WTC11 (cell line): Measurements from ENCODE around the gene PKP4.

Source experiments
- PRRX2 ChIP-seq: fragments of 250-450 bp; sonication (Bioruptor Pico); IDR thresholded peaks from 2 replicates; pipeline ENCODE4 v1.8.0; 2021; ENCODE audit warnings: mild to moderate bottlenecking
- RELA ChIP-seq: sonication (generic); formaldehyde crosslinking; IDR thresholded peaks from 2 replicates; pipeline ENCODE4 v1.8.1; 2022; ENCODE audit warnings: missing genetic modification reagents, mild to moderate bottlenecking, borderline replicate concordance
- SP1 ChIP-seq: sonication (generic); formaldehyde crosslinking; conservative IDR thresholded peaks from 2 replicates; pipeline ENCODE4 v1.8.1; 2022; ENCODE audit warnings: missing genetic modification reagents
- ZBTB21 ChIP-seq: sonication (generic); formaldehyde crosslinking; IDR thresholded peaks from 2 replicates; pipeline ENCODE4 v1.8.1; 2023; ENCODE audit warnings: mild to moderate bottlenecking, missing genetic modification reagents, borderline replicate concordance
- ZNF263 ChIP-seq: sonication (generic); formaldehyde crosslinking; IDR thresholded peaks from 2 replicates; pipeline ENCODE4 v1.8.1; 2022; ENCODE audit warnings: low read depth, mild to moderate bottlenecking, moderate library complexity, missing genetic modification reagents
- ZNF317 ChIP-seq: sonication (generic); formaldehyde crosslinking; IDR thresholded peaks from 2 replicates; pipeline ENCODE4 v1.8.1; 2023; ENCODE audit warnings: low read depth, mild to moderate bottlenecking, moderate library complexity, missing genetic modification reagents, borderline replicate concordance
- TF ChIP-seq, protein P1 (sequence below): fragments of 200-600 bp; IDR thresholded peaks from 2 replicates; pipeline ENCODE4 v1.8.0; 2022; ENCODE audit warnings: antibody characterized with exemption
- TF ChIP-seq, protein P2 (sequence below): sonication (generic); formaldehyde crosslinking; IDR thresholded peaks from 2 replicates; pipeline ENCODE4 v1.8.1; 2022; ENCODE audit warnings: mild to moderate bottlenecking, missing genetic modification reagents, moderate library complexity, borderline replicate concordance
- TF ChIP-seq, protein P3 (sequence below): sonication (generic); formaldehyde crosslinking; IDR thresholded peaks from 2 replicates; pipeline ENCODE4 v1.8.0; 2022; ENCODE audit warnings: mild to moderate bottlenecking, missing genetic modification reagents
- TF ChIP-seq, protein P4 (sequence below): fragments of 250-450 bp; sonication (Bioruptor Pico); IDR thresholded peaks from 2 replicates; pipeline ENCODE4 v1.9.0; 2021; ENCODE audit warnings: moderate library complexity, mild to moderate bottlenecking, inconsistent platforms, borderline replicate concordance
- TF ChIP-seq, protein P5 (sequence below): sonication (generic); formaldehyde crosslinking; conservative IDR thresholded peaks from 2 replicates; pipeline ENCODE4 v1.8.1; 2022; ENCODE audit warnings: mild to moderate bottlenecking, missing genetic modification reagents

DNA sequence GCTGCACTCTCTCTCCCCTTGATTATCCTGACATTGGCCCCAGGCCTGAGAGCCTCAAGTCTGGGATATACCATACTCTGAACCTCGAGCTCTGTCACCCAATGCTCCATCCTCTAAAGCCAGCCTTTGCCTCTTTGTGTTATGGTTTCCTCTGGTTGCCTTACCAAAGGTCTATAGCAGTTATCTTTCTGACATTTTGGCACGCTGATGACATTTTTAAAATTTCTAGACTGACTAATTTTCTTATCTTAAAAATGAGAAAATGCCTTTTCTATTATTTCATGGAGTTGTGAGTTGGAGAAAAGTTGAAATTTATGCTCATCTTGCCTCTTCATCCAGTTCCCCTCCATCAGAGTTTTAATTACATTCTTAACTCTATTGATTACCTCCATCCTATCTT is 62.7 kb downstream of the PKP4 start:
- TF ChIP-seq, protein P1, sequence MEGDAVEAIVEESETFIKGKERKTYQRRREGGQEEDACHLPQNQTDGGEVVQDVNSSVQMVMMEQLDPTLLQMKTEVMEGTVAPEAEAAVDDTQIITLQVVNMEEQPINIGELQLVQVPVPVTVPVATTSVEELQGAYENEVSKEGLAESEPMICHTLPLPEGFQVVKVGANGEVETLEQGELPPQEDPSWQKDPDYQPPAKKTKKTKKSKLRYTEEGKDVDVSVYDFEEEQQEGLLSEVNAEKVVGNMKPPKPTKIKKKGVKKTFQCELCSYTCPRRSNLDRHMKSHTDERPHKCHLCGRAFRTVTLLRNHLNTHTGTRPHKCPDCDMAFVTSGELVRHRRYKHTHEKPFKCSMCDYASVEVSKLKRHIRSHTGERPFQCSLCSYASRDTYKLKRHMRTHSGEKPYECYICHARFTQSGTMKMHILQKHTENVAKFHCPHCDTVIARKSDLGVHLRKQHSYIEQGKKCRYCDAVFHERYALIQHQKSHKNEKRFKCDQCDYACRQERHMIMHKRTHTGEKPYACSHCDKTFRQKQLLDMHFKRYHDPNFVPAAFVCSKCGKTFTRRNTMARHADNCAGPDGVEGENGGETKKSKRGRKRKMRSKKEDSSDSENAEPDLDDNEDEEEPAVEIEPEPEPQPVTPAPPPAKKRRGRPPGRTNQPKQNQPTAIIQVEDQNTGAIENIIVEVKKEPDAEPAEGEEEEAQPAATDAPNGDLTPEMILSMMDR = no peak
- TF ChIP-seq PRRX2 (CRISPR knock-in tag) (no peak), SP1 (no peak), ZBTB21 (CRISPR knock-in tag) (no peak), RELA (no peak), ZNF263 (no peak), ZNF317 (CRISPR knock-in tag) (no peak)
- TF ChIP-seq, protein P2, sequence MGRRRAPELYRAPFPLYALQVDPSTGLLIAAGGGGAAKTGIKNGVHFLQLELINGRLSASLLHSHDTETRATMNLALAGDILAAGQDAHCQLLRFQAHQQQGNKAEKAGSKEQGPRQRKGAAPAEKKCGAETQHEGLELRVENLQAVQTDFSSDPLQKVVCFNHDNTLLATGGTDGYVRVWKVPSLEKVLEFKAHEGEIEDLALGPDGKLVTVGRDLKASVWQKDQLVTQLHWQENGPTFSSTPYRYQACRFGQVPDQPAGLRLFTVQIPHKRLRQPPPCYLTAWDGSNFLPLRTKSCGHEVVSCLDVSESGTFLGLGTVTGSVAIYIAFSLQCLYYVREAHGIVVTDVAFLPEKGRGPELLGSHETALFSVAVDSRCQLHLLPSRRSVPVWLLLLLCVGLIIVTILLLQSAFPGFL (CRISPR knock-in tag) = no peak
- TF ChIP-seq, protein P3, sequence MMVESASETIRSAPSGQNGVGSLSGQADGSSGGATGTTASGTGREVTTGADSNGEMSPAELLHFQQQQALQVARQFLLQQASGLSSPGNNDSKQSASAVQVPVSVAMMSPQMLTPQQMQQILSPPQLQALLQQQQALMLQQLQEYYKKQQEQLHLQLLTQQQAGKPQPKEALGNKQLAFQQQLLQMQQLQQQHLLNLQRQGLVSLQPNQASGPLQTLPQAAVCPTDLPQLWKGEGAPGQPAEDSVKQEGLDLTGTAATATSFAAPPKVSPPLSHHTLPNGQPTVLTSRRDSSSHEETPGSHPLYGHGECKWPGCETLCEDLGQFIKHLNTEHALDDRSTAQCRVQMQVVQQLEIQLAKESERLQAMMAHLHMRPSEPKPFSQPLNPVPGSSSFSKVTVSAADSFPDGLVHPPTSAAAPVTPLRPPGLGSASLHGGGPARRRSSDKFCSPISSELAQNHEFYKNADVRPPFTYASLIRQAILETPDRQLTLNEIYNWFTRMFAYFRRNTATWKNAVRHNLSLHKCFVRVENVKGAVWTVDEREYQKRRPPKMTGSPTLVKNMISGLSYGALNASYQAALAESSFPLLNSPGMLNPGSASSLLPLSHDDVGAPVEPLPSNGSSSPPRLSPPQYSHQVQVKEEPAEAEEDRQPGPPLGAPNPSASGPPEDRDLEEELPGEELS (CRISPR knock-in tag) = no peak
- TF ChIP-seq, protein P4, sequence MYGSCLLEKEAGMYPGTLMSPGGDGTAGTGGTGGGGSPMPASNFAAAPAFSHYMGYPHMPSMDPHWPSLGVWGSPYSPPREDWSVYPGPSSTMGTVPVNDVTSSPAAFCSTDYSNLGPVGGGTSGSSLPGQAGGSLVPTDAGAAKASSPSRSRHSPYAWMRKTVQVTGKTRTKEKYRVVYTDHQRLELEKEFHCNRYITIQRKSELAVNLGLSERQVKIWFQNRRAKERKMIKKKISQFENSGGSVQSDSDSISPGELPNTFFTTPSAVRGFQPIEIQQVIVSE (CRISPR knock-in tag) = no peak
- TF ChIP-seq, protein P5, sequence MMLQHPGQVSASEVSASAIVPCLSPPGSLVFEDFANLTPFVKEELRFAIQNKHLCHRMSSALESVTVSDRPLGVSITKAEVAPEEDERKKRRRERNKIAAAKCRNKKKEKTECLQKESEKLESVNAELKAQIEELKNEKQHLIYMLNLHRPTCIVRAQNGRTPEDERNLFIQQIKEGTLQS (CRISPR knock-in tag) = no peak
